HG03520 (cell line): Measurements from ENCODE around the gene MRPL52.
A peak's percentile ranks its signal among the peaks of the same experiment; 100 is the strongest.
"Not testable (repeated sequence)": the region's sequence is repeated elsewhere in the genome, so short reads cannot be mapped to it uniquely, and the experiment has no call there.

ENCODE experiments used
- ATAC-seq: cut with Tn5 transposase; IDR thresholded peaks from one replicate; pipeline ENCODE4 v1.9.1; 2021; ENCODE audit warnings: mild to moderate bottlenecking, moderate library complexity; ENCODE audit not compliant: unreplicated experiment

The MRPL52 gene

DNA sequence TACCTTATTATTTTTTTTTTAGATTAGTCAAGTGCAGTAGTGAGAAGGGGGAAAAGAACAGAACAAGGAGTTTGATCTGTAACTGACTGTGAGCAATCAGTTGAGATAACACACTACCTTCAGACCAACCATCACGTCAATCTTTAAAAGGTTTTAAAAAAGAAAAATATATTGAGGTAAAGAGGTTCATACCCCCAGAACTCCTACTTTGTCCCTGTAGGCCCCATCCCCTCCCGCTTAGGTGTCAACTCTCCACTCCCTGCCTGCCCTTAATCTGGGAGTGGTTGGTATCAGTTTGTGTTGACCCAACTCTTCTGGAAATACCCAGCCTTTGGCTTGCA is 22.9 kb downstream of the MRPL52 start:
- no peak for ATAC-seq

DNA sequence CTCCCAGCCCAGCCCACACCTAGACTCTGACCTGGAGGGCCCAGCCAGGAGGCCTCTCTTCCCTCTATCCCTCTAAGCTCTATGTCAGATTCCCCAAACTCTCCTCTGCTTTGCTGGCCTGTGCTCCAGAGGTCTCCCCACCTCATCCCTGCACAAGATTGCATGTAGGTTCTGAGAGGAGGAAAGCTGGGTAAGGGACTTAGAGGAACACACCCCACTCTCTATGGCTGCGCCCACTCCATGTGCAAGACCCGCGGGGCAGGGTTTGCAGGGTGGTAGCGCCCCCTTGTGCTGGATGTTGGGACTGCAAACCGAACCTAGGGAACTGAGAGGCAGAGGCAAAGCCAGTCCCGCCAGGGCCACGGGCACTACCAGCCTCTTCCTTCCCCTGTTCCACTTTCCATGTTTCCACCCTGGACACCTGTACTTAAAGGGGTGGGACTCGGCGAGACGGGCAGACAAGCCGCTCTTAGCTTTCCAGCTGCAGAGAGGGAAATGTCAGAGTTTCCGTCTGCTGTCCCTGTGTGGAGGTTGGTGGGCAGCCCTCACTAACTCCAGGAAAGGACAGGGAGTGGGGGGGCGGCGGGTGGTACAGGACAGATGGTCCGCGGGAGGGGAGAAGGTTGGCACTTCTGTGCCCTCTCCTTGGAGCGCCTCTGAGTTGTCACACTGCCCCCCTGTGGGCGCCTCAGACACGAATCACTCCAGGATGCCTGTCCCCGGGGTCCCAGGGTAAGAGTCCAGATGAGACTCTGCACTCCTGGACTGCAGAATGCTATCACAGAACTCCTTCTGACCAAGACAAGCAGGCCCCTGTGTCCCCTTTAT is 23.5 kb downstream of the MRPL52 start:
- ATAC-seq = peak; percentile 76

- not testable (repeated sequence) for ATAC-seq
Measured at GRCh38 chr14:22854296-22854695, 24.6 kb downstream of the MRPL52 start.

GRCh38 chr14:22854963-22855724 is 25.5 kb downstream of the MRPL52 start:
- ATAC-seq = no peak

DNA sequence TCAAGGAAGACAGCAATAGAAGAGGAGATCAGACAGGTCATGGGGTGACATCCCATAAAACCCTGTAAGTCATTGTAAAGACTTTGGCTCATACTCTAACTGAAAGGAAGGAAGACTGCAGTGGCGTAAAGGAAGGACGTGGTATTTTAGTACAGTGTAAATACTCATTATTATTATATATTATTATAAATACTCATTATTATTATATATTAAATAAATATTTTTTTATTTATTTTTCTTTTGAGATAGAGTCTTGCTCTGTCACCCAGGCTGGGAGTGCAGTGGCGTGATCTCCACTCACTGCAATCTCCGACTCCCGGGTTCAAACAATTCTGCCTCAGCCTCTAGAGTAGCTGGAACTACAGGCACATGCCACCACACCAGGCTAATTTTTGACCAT is 26.7 kb downstream of the MRPL52 start:
- ATAC-seq = no peak

- ATAC-seq = not testable (repeated sequence)
Measured at GRCh38 chr14:22860377-22860776, 30.7 kb downstream of the MRPL52 start.

DNA sequence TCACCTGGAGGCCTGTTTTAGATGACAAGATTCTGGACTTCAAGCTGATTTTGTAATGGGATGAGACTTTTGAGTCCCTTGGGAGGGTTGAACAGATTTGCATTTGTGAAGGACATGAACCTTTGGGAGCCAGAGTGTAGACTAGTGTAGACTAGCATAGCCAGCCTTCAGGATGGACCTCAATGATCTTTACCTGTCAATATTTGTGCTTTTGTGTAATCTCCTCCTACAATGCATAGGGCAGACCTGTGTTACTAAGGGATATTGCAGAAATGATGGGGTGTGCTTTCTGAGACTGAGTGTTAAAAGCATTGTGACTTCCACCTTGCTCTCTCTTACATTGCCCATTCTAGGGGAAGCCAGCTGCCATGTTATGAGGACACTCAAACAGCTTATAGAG is 32.0 kb downstream of the MRPL52 start:
- ATAC-seq = no peak

DNA sequence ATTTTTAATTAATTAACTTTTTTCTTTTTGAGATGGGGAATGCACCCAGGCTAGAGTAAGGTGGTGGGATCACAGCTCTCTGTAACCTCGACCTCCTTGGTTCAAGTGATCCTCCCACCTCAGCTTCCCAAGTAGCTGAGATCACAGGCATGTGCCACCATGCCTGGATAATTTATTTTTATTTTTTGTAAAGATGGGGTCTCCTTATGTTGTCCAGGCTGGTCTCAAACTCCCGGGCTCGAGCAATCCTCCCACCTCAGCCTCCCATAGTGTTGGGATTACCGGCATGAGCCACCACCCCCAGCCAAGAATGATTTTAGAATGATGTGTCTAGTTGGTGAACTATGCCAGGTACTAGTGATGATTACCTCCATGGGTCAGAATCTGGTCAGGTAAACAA is 35.3 kb downstream of the MRPL52 start:
- no peak for ATAC-seq

GRCh38 chr14:22865424-22866405 is 36.0 kb downstream of the MRPL52 start:
- no peak for ATAC-seq

DNA sequence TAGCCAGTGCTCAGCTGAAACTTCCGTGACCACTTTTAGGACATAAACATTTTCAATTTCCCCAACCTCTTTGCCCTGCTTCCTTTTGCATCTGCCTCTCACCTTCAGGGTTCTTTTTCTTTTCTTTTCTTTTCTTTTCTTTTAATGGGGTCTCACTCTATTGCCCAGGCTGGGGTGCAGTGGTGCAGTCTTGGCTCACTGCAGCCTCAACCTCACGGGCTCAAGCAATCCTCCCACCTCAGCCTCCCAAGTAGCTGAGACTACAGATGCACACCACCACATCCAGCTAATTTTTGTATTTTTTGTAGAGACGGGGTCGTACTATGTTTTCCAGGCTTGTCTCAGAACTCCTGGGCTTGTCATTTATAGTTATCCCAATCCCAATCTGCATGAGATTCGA is 37.2 kb downstream of the MRPL52 start:
- no peak for ATAC-seq

- peak; percentile 42 for ATAC-seq
Measured at GRCh38 chr14:22870811-22871223, 41.1 kb downstream of the MRPL52 start.

DNA sequence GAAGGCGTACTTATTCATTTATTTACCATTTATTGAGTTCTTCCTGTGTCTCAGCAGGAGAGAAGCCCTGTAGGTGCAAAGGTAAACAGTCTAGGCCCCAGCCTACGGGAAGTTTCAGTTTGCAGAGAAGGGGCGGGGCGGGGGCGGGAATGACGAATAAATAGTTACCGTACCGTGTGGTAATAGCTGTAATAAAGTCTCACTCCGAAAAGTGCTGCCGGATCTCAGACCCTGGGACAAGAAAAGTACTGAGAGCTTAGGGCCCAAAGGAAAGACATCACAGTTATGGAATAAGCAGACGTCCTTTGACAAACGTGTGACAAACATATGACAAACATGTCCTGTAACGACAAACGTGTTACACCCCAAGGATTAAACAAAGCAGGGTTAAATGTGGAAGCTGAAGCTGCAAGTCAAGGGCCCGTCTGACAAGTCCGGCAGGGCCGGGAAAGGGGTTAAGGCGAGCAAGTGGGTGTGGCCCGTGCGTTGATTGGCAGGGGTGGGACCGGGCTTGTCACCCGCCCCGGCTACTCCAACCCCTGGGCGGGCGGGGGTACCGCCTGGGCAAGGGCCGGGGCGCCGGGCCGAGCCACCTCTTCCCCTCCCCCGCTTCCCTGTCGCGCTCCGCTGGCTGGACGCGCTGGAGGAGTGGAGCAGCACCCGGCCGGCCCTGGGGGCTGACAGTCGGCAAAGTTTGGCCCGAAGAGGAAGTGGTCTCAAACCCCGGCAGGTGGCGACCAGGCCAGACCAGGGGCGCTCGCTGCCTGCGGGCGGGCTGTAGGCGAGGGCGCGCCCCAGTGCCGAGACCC is 41.7 kb downstream of the MRPL52 start, which contains the start of gene LRP10:
Gene LRP10 (plus strand): TSS at position 517 of the 809 bp plus-strand sequence. CDS start 564 bp downstream, outside the sequence.
- ATAC-seq = peak; percentile 60

DNA sequence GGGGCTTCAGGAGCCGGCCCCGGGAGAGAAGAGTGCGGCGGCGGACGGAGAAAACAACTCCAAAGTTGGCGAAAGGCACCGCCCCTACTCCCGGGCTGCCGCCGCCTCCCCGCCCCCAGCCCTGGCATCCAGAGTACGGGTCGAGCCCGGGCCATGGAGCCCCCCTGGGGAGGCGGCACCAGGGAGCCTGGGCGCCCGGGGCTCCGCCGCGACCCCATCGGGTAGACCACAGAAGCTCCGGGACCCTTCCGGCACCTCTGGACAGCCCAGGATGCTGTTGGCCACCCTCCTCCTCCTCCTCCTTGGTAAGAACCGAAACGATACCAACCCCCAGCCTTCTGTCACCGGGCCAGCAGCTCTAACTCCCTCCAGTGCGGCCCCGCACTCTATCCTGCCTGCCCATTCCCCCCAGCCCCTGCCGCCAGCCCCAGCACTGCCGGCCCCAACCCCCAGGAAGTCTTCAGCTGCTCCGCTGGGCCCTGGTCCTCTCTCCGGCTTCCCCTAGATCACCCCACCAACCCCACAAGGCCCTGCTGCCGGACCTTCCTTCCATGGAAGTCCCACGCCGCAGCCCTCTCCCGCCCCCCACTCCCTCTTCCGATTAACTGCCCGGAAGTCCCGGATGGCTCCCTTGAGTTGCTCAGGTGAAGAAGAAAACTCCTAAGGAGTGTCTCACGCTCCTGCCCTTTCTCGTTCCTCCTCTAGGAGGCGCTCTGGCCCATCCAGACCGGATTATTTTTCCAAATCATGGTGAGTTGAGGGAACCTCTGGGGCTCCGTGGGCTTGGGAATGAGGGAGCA is 42.5 kb downstream of the MRPL52 start:
- no peak for ATAC-seq

DNA sequence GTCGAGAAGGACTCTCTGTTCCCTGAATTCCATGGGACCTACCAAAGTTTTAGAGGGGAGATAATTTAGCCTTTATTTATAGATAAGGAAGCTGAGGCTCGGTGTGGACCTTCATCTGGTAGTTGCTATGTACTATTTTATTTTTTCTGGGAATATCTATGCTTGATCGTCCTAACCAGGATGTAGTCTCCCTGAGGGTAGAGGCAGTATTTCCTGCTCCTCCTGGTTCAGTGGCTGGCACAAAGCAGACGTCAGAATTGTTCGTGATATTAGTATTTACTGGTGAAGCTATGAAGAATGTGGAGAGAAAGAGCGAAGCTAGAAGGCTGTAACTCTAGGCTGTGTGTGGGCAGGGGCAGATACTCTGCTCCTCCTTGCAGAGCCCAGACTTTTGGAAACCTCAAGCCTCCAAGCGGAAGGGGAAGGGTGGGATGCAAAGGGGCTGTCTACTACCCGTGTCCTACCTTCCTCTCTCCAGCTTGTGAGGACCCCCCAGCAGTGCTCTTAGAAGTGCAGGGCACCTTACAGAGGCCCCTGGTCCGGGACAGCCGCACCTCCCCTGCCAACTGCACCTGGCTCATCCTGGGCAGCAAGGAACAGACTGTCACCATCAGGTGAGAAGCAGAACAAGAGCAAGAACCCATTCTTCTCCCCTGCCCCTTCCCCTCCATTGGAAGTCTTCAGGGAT is 43.3 kb downstream of the MRPL52 start:
- ATAC-seq = no peak

DNA sequence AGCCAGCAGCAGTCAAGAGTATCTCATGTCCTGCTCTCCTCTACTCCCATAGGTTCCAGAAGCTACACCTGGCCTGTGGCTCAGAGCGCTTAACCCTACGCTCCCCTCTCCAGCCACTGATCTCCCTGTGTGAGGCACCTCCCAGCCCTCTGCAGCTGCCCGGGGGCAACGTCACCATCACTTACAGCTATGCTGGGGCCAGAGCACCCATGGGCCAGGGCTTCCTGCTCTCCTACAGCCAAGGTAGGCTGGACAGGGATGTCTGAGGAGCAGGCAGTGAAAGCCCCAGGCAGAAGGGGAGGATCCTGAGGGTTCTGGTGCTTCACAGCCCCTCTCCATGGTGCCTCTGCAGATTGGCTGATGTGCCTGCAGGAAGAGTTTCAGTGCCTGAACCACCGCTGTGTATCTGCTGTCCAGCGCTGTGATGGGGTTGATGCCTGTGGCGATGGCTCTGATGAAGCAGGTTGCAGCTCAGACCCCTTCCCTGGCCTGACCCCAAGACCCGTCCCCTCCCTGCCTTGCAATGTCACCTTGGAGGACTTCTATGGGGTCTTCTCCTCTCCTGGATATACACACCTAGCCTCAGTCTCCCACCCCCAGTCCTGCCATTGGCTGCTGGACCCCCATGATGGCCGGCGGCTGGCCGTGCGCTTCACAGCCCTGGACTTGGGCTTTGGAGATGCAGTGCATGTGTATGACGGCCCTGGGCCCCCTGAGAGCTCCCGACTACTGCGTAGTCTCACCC is 45.5 kb downstream of the MRPL52 start:
- no peak for ATAC-seq

GRCh38 chr14:22875748-22876319 is 46.1 kb downstream of the MRPL52 start:
- no peak for ATAC-seq

DNA sequence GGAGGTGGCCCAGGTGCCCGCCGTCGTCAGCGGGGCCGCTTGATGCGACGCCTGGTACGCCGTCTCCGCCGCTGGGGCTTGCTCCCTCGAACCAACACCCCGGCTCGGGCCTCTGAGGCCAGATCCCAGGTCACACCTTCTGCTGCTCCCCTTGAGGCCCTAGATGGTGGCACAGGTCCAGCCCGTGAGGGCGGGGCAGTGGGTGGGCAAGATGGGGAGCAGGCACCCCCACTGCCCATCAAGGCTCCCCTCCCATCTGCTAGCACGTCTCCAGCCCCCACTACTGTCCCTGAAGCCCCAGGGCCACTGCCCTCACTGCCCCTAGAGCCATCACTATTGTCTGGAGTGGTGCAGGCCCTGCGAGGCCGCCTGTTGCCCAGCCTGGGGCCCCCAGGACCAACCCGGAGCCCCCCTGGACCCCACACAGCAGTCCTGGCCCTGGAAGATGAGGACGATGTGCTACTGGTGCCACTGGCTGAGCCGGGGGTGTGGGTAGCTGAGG is 47.4 kb downstream of the MRPL52 start:
- ATAC-seq = no peak
